IMR-90 (cell line): ENCODE data around the gene KAT2B. TPM values are rescaled to one million over a fixed set of nuclear protein-coding genes. Genes with fewer than 3 reads are reported as not detected.

Experiments used
- ATAC-seq: fragments of 200-7000 bp; cut with Tn5 transposase; 2 replicates; pipeline ENCODE4 v1.9.1; 2020; ENCODE audit warnings: low read depth, mild to moderate bottlenecking, moderate library complexity
- BruUV-seq: library from RNA; stranded (reverse); fragments of 400-500 nt; replicated peaks from 2 replicates; lab custom pipeline; 2021; lab: Mats Ljungman, UMichigan
- CTCF ChIA-PET: fragments of 300-600 bp; formaldehyde crosslinking; extraction: SDS; loops from one replicate; lab custom pipeline; 2021; ENCODE audit warnings: antibody characterized with exemption; lab: Yijun Ruan, JAX
- POLR2A ChIA-PET: fragments of 300-600 bp; sonication (Branson Sonifier 250); formaldehyde crosslinking; loops from one replicate; lab custom pipeline; 2022; ENCODE audit warnings: antibody characterized with exemption; ENCODE audit not compliant: unreplicated experiment; lab: Charles Lee
- DNase-seq: peaks from one replicate; pipeline ENCODE4 v3.0.0; 2013
- H2AFZ ChIP-seq: replicated peaks from 2 replicates; pipeline ENCODE3; 2013; ENCODE audit warnings: low read length, mild to moderate bottlenecking; ENCODE audit not compliant: poor library complexity
- H2AK5ac ChIP-seq: 2 replicates; pipeline ENCODE4 v1.6.1; 2013; ENCODE audit warnings: low read depth, low read length, inconsistent platforms
- H2AK9ac ChIP-seq: replicated peaks from 2 replicates; pipeline ENCODE3; 2013; ENCODE audit warnings: mild to moderate bottlenecking, low read depth, low read length, moderate library complexity; ENCODE audit not compliant: poor library complexity
- H2BK120ac ChIP-seq: 2 replicates; pipeline ENCODE4 v1.6.1; 2013; ENCODE audit warnings: low read depth, low read length, inconsistent platforms
- H2BK15ac ChIP-seq: 3 replicates; pipeline ENCODE4 v1.6.1; 2013; ENCODE audit warnings: low read depth, low read length, inconsistent platforms
- H2BK20ac ChIP-seq: 2 replicates; pipeline ENCODE4 v1.6.1; 2013; ENCODE audit warnings: low read depth, mild to moderate bottlenecking, inconsistent platforms, low read length, moderate library complexity
- H2BK5ac ChIP-seq: 2 replicates; pipeline ENCODE4 v1.6.1; 2013; ENCODE audit warnings: mild to moderate bottlenecking, low read depth, low read length, inconsistent platforms; ENCODE audit not compliant: poor library complexity, severe bottlenecking
- H3K14ac ChIP-seq: replicated peaks from 2 replicates; pipeline ENCODE4 v1.6.1; 2013; ENCODE audit warnings: low read depth, low read length, inconsistent platforms
- H3K18ac ChIP-seq: 2 replicates; pipeline ENCODE4 v1.6.1; 2013; ENCODE audit warnings: low read depth, low read length, control low read depth
- H3K23ac ChIP-seq: 2 replicates; pipeline ENCODE4 v1.6.1; 2013; ENCODE audit warnings: low read depth, low read length, inconsistent platforms
- H3K27ac ChIP-seq: 2 replicates; pipeline ENCODE4 v1.5.1; 2013; ENCODE audit warnings: mild to moderate bottlenecking, control low read depth, low read length; ENCODE audit not compliant: insufficient read depth
- H3K27me3 ChIP-seq: 2 replicates; pipeline ENCODE4 v1.6.1; 2013; ENCODE audit warnings: low read length; ENCODE audit not compliant: control insufficient read depth, insufficient read depth
- H3K36me3 ChIP-seq: 2 replicates; pipeline ENCODE4 v1.6.1; 2013; ENCODE audit warnings: low read length, mixed read lengths; ENCODE audit not compliant: control insufficient read depth, insufficient read depth
- H3K4ac ChIP-seq: 2 replicates; pipeline ENCODE4 v1.6.1; 2013; ENCODE audit warnings: low read depth, low read length, inconsistent platforms
- H3K4me1 ChIP-seq: 2 replicates; pipeline ENCODE4 v1.6.1; 2013; ENCODE audit warnings: low read length, mixed read lengths; ENCODE audit not compliant: control insufficient read depth, insufficient read depth
- H3K4me2 ChIP-seq: 2 replicates; pipeline ENCODE4 v1.6.1; 2013; ENCODE audit warnings: low read depth, mild to moderate bottlenecking, control low read depth, low read length, moderate library complexity
- H3K4me3 ChIP-seq: 2 replicates; pipeline ENCODE4 v1.5.1; 2013; ENCODE audit warnings: low read depth, mild to moderate bottlenecking, control low read depth, low read length, moderate library complexity; ENCODE audit not compliant: insufficient read depth
- H3K56ac ChIP-seq: 2 replicates; pipeline ENCODE4 v1.6.1; 2013; ENCODE audit warnings: low read length, inconsistent platforms; ENCODE audit not compliant: insufficient read depth; ENCODE audit errors: extremely low read depth
- H3K79me1 ChIP-seq, 2 experiments: 2 replicates each; pipeline ENCODE4 v1.6.1; 2013; ENCODE audit warnings: low read length in 2 of 2, inconsistent platforms in 1 of 2, low read depth in 1 of 2
- H3K9ac ChIP-seq: 2 replicates; pipeline ENCODE4 v1.6.1; 2013; ENCODE audit warnings: low read depth, low read length, control low read depth
- H3K9me1 ChIP-seq: 2 replicates; pipeline ENCODE4 v1.6.1; 2013; ENCODE audit warnings: low read length, inconsistent platforms; ENCODE audit not compliant: insufficient read depth
- H3K9me3 ChIP-seq: 2 replicates; pipeline ENCODE4 v1.6.1; 2013; ENCODE audit warnings: low read length; ENCODE audit not compliant: control insufficient read depth, insufficient read depth
- H4K20me1 ChIP-seq: 2 replicates; pipeline ENCODE4 v1.6.1; 2013; ENCODE audit warnings: low read length, inconsistent platforms; ENCODE audit not compliant: insufficient read depth
- H4K5ac ChIP-seq: 2 replicates; pipeline ENCODE4 v1.6.1; 2013; ENCODE audit warnings: mild to moderate bottlenecking, low read depth, low read length, control low read depth
- H4K8ac ChIP-seq, 2 experiments: 2 replicates each; pipeline ENCODE4 v1.6.1; 2013; ENCODE audit warnings: low read depth in 2 of 2, low read length in 2 of 2, control low read depth in 1 of 2, inconsistent platforms in 1 of 2
- H4K91ac ChIP-seq: 2 replicates; pipeline ENCODE4 v1.6.1; 2013; ENCODE audit warnings: low read depth, low read length, inconsistent platforms; ENCODE audit not compliant: insufficient read depth
- BHLHE40 ChIP-seq: fragments of 150-350 bp; IDR thresholded peaks from 2 replicates; pipeline ENCODE4 v1.6.1; 2016; ENCODE audit warnings: mild to moderate bottlenecking, low read depth, low read length
- CHD1 ChIP-seq: IDR thresholded peaks from 2 replicates; pipeline ENCODE4 v1.6.1; 2012; ENCODE audit warnings: low read depth, low read length, improper control_type of control experiment
- FOS ChIP-seq: fragments of 150-350 bp; IDR thresholded peaks from 2 replicates; pipeline ENCODE4 v1.6.1; 2016; ENCODE audit warnings: low read depth, low read length
- MAFK ChIP-seq: IDR thresholded peaks from 2 replicates; pipeline ENCODE4 v1.6.1; 2012; ENCODE audit warnings: low read depth, low read length, improper control_type of control experiment
- MAZ ChIP-seq: IDR thresholded peaks from 2 replicates; pipeline ENCODE4 v1.6.1; 2012; ENCODE audit warnings: low read depth, mild to moderate bottlenecking, low read length, improper control_type of control experiment, moderate library complexity, borderline replicate concordance
- MXI1 ChIP-seq: IDR thresholded peaks from 2 replicates; pipeline ENCODE4 v1.6.1; 2012; ENCODE audit warnings: low read depth, mild to moderate bottlenecking, low read length, moderate library complexity, borderline replicate concordance
- NFE2L2 ChIP-seq: fragments of 150-350 bp; IDR thresholded peaks from 2 replicates; pipeline ENCODE4 v1.6.1; 2016; ENCODE audit warnings: low read depth, mild to moderate bottlenecking, low read length
- POLR2A ChIP-seq: IDR thresholded peaks from 2 replicates; pipeline ENCODE4 v1.6.1; 2012; ENCODE audit warnings: mild to moderate bottlenecking, low read depth, low read length
- RAD21 ChIP-seq: IDR thresholded peaks from 2 replicates; pipeline ENCODE4 v1.6.1; 2012; ENCODE audit warnings: low read length, improper control_type of control experiment
- RCOR1 ChIP-seq: IDR thresholded peaks from 2 replicates; pipeline ENCODE4 v1.6.1; 2012; ENCODE audit warnings: mild to moderate bottlenecking, low read length, improper control_type of control experiment; ENCODE audit not compliant: insufficient replicate concordance
- RFX5 ChIP-seq: IDR thresholded peaks from 2 replicates; pipeline ENCODE4 v1.8.0; 2012; ENCODE audit warnings: low read depth, mild to moderate bottlenecking, low read length, moderate library complexity
- WGBS, 2 experiments: methylation state at CpG; one replicate each; pipeline versions ENCODE4 v1.1.5 to v1.1.7; 2013; ENCODE audit warnings: missing lambda C conversion rate in 2 of 2; ENCODE audit not compliant: insufficient read length in 1 of 2; ENCODE audit errors: extremely low coverage in 2 of 2; 5-methylcytosine and 5-hydroxymethylcytosine counted together
- dilution Hi-C: fragments of 300-500 bp; cut with HindIII; formaldehyde crosslinking; loops from one replicate; pipeline ENCODE4 v1.14.3; 2018; ENCODE audit warnings: low sequenced_read_pairs; ENCODE audit not compliant: unreplicated experiment
- in situ Hi-C: fragments of 300-500 bp; cut with MboI; formaldehyde crosslinking; loops from 3 replicates; pipeline ENCODE4 v1.14.3; 2019; ENCODE audit warnings: low sequenced_read_pairs, inconsistent platforms, mixed read lengths
- intact Hi-C: fragments of 100-400 bp; cut with micrococcal nuclease; formaldehyde crosslinking; loops from 2 replicates; pipeline ENCODE4 v1.10.0; 2022
- polyA plus RNA-seq, 3 experiments: library from polyadenylated mRNA; depleted of rRNA; stranded (reverse); fragments of >200 nt; gene quantifications; 2 replicates each; pipeline ENCODE4 v1.2.3, GENCODE V29; 2012; ENCODE audit warnings: low replicate concordance in 1 of 3
- total RNA-seq: library from RNA; depleted of rRNA; stranded (reverse); fragments of >200 nt; gene quantifications from 2 replicates; pipeline ENCODE4 v1.2.3, GENCODE V29; 2012
- TF ChIP-seq, protein P1 (sequence below): fragments of 150-350 bp; IDR thresholded peaks from 2 replicates; pipeline ENCODE4 v1.6.1; 2017; ENCODE audit warnings: mild to moderate bottlenecking, antibody characterized with exemption, low read length, low read depth

Gene KAT2B
- total and polyA plus RNA-seq, 2 of the 4 experiments (the other 2 are of a cell fraction): 2.0 to 2.2 TPM

DNA sequence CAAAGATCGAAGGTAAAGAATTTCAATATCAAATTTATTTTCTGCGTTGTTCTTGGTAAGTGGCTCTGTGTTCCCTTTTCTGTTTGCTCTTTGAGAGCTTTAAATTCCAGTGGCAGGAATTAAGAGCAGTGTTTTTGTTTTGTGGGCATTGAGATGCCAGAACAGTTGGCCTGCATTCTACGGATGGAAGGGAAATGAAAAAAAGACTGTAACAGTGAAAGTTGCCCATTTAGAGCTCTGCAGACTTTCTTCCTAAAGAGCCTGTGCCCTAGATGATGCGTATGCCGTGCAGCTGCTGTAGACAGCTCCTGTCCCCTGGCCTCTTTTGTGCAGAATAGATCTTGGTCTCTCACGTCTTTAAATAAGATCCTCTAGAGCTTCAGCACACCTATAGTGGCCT lies 58.8 kb downstream of the KAT2B start:
- Histone ChIP-seq H3K4me1 (peaks cover 2% of the 10 kb centered on the region; the same call in 1 of the 2 replicates), H3K14ac (no peak overlapping the region), H3K9ac (no peak overlapping the region), H3K4ac (no peak overlapping the region), H3K9me3 (no peaks in the 10 kb centered on the region), H4K5ac (no peak overlapping the region), H3K18ac (no peak overlapping the region), H2BK15ac (no peak overlapping the region), H2BK120ac (no peak overlapping the region), H2BK5ac (no peak overlapping the region), H4K8ac (no peak overlapping the region), H2AK9ac (no peak overlapping the region), H3K79me1 (no peaks in the 10 kb centered on the region), H2AK5ac (no peak overlapping the region), H3K27ac (no peak overlapping the region), H2AFZ (no peak overlapping the region), H4K20me1 (no peaks in the 10 kb centered on the region), H3K9me1 (no peaks in the 10 kb centered on the region; the same call in 1 of the 2 replicates), H4K91ac (no peak overlapping the region), H3K4me2 (no peak overlapping the region), H3K23ac (no peak overlapping the region), H3K27me3 (no peaks in the 10 kb centered on the region), H3K36me3 (no peaks in the 10 kb centered on the region), H3K56ac (no peak overlapping the region), H3K4me3 (no peak overlapping the region), H2BK20ac (no peak overlapping the region)
- no peak for ATAC-seq
- intact Hi-C loops: no loop called here
- TF ChIP-seq MAZ: no peak
- no peak for TF ChIP-seq MXI1
- TF ChIP-seq BHLHE40: no peak
- TF ChIP-seq RFX5: no peak
- no peak for TF ChIP-seq CHD1
- TF ChIP-seq, protein P1, sequence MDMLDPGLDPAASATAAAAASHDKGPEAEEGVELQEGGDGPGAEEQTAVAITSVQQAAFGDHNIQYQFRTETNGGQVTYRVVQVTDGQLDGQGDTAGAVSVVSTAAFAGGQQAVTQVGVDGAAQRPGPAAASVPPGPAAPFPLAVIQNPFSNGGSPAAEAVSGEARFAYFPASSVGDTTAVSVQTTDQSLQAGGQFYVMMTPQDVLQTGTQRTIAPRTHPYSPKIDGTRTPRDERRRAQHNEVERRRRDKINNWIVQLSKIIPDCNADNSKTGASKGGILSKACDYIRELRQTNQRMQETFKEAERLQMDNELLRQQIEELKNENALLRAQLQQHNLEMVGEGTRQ: no peak
- TF ChIP-seq FOS: no peak
- TF ChIP-seq RAD21: no peak
- no peak for TF ChIP-seq MAFK
- TF ChIP-seq POLR2A: no peak
- TF ChIP-seq NFE2L2: no peak
- TF ChIP-seq RCOR1: no peak
- WGBS, 2 experiments: 80% methylated on average over 1 of the region's 6 CpGs; no CpG with 5 or more reads in 1 of the 2 experiments
- POLR2A ChIA-PET: no interaction called here
- BruUV-seq: no TSS peak
- in situ Hi-C loops: no loop called here
- no peak for DNase-seq
- dilution Hi-C loops: no loop called here
- CTCF ChIA-PET: interaction anchor here (1.4 kb wide), 1 partner anchor 19 kb away, joined by 3 read pairs; no protein-coding TSS in a partner anchor
